Right lobe of liver (tissue), 4 donors: ENCODE data around the gene RGL2.

Experiments
- CTCF ChIP-seq, 4 donors: fragments of 200-600 bp in 3 of 4; fragments of 450-650 bp in 1 of 4; IDR thresholded peaks; one replicate each; pipeline versions ENCODE4 v1.5.1 to v1.8.0; 2016 to 2022; ENCODE audit warnings: antibody characterized with exemption in 4 of 4, mild to moderate bottlenecking in 2 of 4
- POLR2A ChIP-seq: fragments of 450-650 bp; IDR thresholded peaks from one replicate; pipeline ENCODE4 v1.6.1; 2017; ENCODE audit warnings: antibody characterized with exemption, mild to moderate bottlenecking
- donor health status: DM: no; HTN: no; CAD: no.
- donor health status: DM: no; HTN: no; CAD: no.
- donor health status: DM: no; HTN: yes; CAD: no.

- TF ChIP-seq POLR2A (no peak), CTCF (IDR thresholded peaks at IDR 0.05) (no peak)
Measured at GRCh38 chr6:33297956-33298772, 578 bp downstream of the RGL2 start.
